Measurements from ENCODE around the gene RSPH1.
A peak's percentile ranks its signal among the peaks of the same experiment; 100 is the strongest.

RSPH1 gene

DNA sequence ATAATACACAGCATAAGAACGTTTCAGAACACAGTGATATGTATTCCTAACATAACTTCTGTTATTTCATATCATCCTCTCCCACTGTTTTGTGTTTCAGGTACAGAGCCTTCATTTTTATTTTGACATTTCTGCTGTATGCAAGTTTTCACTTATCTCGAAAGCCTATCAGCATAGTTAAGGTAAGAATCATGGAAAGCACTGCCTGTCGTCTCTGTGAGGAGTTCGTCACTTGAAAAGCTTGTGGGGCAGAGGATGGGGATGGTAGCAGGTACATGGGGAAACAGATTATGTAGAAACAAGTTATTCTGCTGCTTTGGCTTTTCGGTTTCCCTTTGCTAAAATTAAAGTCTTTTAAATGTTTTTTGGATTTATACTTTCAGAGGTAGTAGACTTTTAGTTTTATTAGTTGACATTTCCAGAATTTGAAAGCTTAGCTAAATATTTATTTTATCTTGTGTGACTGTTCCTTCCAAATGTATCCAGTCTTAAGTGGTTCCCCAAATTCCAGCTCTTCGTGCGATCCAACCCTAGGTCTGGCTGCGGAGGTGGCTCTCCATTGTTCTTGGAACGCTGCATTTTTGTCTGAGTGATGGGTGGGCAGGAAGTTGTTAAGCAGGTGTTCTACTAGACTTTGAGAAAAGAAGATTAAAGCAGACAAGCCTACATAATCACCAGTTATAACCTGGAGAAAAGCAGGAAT is 29.8 kb upstream of the RSPH1 start:
- Histone ChIP-seq H3K36me3 (ENCODE audit: control insufficient read depth, insufficient read depth, low read length) (peaks cover 9% of the 10 kb centered on the region), H3K27me3 (replicated peaks; ENCODE audit: control insufficient read depth, insufficient read depth, low read length) (no peaks in the 10 kb centered on the region), H3K4me3 (replicated peaks; ENCODE audit: low read depth, low read length) (no peak overlapping the region)
- DNase-seq (ENCODE audit: extremely low read depth, insufficient read length), result no peak
- TF ChIP-seq, protein P1, sequence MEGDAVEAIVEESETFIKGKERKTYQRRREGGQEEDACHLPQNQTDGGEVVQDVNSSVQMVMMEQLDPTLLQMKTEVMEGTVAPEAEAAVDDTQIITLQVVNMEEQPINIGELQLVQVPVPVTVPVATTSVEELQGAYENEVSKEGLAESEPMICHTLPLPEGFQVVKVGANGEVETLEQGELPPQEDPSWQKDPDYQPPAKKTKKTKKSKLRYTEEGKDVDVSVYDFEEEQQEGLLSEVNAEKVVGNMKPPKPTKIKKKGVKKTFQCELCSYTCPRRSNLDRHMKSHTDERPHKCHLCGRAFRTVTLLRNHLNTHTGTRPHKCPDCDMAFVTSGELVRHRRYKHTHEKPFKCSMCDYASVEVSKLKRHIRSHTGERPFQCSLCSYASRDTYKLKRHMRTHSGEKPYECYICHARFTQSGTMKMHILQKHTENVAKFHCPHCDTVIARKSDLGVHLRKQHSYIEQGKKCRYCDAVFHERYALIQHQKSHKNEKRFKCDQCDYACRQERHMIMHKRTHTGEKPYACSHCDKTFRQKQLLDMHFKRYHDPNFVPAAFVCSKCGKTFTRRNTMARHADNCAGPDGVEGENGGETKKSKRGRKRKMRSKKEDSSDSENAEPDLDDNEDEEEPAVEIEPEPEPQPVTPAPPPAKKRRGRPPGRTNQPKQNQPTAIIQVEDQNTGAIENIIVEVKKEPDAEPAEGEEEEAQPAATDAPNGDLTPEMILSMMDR (IDR thresholded peaks at IDR 0.05; ENCODE audit: insufficient read depth, low read length, poor library complexity, severe bottlenecking), result no peak

DNA sequence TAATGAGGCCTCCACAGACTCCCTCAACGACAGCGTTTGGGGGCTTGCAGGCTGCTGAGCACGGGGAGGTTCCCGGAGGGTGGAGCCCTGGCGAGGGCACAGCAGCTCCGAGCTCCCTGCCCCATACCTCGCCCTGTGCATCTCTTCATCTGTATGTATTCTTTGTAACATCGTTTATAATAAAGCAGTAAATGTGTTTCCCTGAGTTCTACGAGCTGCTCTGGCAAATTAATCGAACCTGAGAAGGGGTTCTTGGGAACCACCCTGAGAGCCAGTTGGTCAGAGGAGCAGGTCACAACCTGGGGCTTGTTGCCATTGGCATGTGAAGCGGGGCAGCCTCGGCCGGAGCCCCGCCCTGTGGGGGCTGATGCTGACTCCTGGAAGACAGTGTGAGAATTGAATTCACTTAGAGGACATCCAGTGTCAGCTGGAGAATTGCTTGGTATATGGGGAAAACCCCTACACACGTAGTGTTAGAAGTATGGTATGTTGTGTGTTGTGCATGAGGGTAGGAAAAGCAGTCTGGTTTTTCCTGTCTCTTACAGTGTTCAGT is 29.1 kb upstream of the RSPH1 start:
- Histone ChIP-seq H3K36me3 (ENCODE audit: control insufficient read depth, insufficient read depth, low read length) (peaks cover 10% of the 10 kb centered on the region), H3K27me3 (replicated peaks; ENCODE audit: control insufficient read depth, insufficient read depth, low read length) (no peaks in the 10 kb centered on the region), H3K4me3 (replicated peaks; ENCODE audit: low read depth, low read length) (peak overlapping the region; percentile 48)
- no peak for DNase-seq (ENCODE audit: extremely low read depth, insufficient read length)
- TF ChIP-seq, protein P1 (IDR thresholded peaks at IDR 0.05; ENCODE audit: insufficient read depth, low read length, poor library complexity, severe bottlenecking), result no peak

DNA sequence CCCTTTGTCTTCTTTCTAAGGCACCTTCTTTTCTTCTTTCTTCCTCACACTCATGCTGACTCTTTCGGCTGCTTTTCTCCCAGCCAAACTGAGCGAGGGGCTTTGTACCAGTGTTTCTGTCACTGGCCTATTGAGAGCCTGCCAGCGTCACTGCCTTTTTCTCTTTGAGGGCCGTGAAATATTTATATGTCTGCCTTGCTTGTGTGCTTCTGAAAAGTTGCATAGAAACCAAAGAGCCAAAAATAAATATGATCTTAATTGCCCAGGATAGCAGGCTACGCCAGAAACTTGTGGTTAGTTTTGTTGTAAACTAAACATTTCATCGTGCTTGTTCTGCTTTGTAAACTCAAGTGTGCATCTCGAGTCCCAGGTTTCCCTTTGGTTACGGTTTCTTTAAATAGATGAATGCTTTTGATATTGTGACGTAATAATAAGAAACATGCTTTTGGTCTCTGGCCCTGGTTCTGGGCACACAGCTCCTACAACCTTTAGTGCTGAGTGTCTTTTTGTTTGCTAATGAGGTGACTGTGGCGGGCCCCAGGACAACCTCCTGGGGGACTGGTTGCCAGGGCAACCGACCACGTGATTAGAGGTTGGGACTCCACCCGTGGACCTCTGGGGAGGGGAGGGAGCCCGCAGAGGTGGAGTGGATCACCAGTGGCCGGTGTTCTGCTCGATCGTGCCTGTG is 28.5 kb upstream of the RSPH1 start:
- TF ChIP-seq, protein P1 (IDR thresholded peaks at IDR 0.05; ENCODE audit: insufficient read depth, low read length, poor library complexity, severe bottlenecking), result no peak
- Histone ChIP-seq H3K27me3 (replicated peaks; ENCODE audit: control insufficient read depth, insufficient read depth, low read length) (no peaks in the 10 kb centered on the region), H3K36me3 (ENCODE audit: control insufficient read depth, insufficient read depth, low read length) (peaks cover 10% of the 10 kb centered on the region), H3K4me3 (replicated peaks; ENCODE audit: low read depth, low read length) (peak overlapping the region; percentile 48)
- peak; percentile 83 for DNase-seq (ENCODE audit: extremely low read depth, insufficient read length)

DNA sequence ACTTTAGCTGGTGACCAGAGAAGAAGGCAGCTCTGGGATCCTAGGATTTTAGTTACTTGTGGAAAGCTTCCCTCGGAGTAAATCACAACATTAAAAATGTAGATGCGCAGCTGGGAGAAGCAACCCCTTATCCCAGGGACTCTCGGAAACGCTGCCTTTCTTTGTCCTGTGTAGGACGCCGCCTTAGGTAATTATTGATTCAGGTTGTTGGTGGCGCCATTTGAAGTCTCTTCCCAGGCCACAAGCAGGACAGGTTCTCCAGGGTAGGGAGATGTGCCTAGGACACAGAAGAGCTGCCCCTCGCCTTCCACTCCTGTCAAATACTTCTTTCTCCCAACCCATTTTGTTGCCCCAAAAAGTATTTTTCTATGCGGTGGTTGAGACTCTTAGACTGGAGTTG is 27.9 kb upstream of the RSPH1 start:
- H3K4me3 ChIP-seq (replicated peaks; ENCODE audit: low read depth, low read length), result peak overlapping the region; percentile 19; the same call in 1 of the 2 replicates
- TF ChIP-seq, protein P1 (IDR thresholded peaks at IDR 0.05; ENCODE audit: insufficient read depth, low read length, poor library complexity, severe bottlenecking), result no peak
- DNase-seq (ENCODE audit: extremely low read depth, insufficient read length), result no peak
- H3K27me3 ChIP-seq (replicated peaks; ENCODE audit: control insufficient read depth, insufficient read depth, low read length), result no peaks in the 10 kb centered on the region
- peaks cover 12% of the 10 kb centered on the region for H3K36me3 ChIP-seq (ENCODE audit: control insufficient read depth, insufficient read depth, low read length)

DNA sequence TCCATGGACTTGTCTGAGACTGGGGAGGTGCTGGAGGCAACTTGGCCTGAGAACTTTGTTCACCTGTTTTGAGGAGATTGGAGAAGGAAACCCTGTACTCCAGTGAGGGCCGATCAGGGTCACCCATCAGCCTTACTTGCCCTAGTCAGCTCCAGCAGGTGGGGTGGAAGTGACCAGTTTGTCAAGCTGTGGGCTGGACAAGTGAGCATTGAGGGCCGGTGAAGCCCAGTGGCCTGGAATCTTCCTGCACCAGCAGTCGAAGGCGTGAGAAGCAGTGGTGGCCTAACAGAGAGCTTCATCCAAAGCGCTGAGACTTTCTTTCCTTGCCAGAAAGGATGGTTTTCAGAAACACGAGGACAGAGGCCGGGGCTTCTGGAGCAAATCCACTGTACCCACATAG is 27.2 kb upstream of the RSPH1 start:
- Histone ChIP-seq H3K36me3 (ENCODE audit: control insufficient read depth, insufficient read depth, low read length) (peaks cover 16% of the 10 kb centered on the region), H3K27me3 (replicated peaks; ENCODE audit: control insufficient read depth, insufficient read depth, low read length) (no peaks in the 10 kb centered on the region), H3K4me3 (replicated peaks; ENCODE audit: low read depth, low read length) (no peak overlapping the region)
- TF ChIP-seq, protein P1 (IDR thresholded peaks at IDR 0.05; ENCODE audit: insufficient read depth, low read length, poor library complexity, severe bottlenecking), result no peak
- DNase-seq (ENCODE audit: extremely low read depth, insufficient read length), result no peak
